HG03066 (cell line): ENCODE results near the gene KRT6C.

Experiments
- ATAC-seq: cut with Tn5 transposase; IDR thresholded peaks from one replicate; pipeline ENCODE4 v1.9.1; 2021; ENCODE audit warnings: low read depth; ENCODE audit not compliant: unreplicated experiment

The KRT6C gene

DNA sequence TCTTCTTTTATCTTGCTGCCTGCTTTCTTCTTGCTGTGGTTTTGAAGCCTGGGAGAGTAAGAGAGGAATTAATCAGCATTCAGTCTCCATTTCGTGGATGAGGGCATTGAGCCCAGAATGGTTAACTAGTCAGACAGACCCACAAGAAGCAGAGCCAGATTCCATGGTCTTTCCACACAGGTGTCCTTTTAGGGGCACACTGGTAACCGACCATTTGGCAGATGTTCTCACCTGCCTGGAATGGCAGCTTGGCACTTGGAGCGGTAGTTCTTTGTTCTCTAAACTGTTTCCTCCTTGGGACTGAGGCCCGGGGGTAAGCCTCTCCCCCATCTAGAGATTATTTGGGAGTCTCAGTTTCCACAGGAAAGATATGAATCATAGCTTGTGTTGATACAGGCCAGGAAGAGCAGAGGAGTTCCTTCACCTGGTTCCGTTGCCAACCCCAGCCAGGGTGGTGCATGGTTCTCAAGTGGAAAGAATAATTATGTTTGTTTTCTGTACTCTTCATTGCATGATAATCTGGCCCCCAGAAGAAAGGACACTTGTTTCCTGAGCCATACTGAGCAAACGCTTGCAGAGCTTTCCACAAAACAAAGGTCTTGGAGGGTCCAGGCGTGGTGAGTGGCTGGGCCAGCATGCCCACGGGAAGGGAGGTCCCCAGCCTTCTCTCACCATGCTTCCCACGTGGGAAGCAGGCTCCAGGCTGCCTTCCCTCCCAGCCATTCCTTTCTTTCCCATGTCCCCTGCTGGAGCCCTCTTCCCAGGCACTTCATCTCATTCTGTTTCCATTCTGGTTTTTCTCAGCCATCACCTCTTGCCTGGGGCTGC is 37.4 kb downstream of the KRT6C start:
- ATAC-seq, result no peak

DNA sequence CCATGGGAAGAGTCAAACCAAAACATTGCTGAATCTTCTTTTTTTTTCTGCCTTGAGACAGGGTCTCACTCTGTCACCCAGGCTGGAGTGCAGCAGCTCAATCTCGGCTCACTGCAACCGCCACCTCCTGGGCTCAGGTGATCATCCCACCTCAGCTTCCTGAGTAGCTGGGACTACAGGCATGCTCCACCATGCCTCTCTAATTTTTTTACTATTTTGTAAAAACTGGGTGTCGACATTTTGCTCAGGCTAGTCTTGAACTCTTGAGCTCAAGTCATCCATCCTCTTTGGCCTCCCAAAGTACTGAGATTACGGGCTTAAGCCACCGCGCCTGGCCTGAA is 38.0 kb downstream of the KRT6C start:
- no peak for ATAC-seq

DNA sequence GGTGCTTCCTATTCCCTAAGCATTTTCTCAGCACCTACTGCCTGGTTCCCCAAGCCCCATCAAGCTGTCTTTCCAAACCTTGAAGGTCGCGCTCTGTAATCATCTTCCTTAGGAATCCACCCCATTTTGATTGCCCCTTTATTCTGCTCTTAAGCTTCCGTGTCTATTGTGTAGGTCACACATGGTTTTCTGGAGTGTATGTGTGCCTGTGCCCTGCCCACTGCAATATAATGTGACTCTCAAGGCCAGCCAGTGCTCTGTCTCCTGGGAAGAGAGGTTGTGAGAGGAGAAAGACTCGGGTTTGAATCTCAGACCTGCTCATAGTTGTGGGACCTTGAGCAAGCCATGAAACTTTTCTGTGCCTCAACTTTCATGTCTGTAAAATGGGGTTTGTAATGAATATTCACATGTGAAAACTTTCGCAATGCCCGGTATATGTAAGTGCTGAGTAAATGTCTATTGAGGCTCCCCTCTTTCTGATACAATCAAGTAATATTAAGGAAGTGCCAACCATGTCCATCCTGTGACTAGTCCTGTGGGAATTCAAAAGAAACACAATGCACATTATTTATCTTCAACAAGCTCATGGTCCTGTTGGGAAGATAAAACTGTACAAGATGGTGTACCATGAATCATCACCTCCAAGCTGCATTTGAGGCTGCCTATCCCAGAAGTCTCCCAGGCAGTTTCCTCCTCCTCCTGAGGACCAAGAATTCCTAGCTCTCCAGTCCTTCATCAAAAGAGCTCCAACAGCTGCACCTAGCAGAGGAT is 38.7 kb downstream of the KRT6C start:
- no peak for ATAC-seq

DNA sequence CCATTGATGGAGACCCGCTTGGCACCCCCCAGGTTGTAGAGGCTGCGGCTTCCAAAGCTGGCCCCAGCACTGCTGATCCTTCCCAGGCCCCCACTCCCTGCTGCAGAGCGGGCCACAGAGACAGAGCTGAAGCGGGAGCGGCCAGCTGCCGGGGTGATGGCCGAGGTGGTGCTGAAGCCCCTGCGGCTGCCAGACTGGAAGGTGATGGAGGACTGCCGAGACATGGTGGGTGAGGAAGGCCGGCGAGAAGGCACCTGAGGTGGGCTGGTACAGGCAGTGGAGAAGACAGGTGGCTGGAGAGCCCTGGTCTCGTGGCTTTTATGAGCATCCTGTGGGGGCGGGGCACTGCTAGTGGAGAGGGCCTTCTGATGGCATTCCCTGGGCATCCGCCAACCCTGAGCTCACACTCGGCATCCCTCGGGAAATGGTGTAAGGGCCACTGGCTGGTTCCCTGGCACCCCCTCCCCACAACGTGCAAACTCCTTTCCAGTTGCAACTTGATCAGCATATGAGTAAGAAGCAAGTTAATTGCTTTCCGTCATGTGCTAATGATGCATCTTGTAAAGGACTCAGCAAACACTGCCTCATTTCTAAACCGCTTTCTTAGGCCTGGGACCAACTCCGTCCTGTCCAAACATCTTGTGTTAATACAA is 39.4 kb downstream of the KRT6C start, which contains the start of gene KRT75:
Gene KRT75, minus strand, starts transcription at position 291 of the 653 bp plus-strand sequence. Its CDS starts 67 bp downstream, at position 224.
- no peak for ATAC-seq

DNA sequence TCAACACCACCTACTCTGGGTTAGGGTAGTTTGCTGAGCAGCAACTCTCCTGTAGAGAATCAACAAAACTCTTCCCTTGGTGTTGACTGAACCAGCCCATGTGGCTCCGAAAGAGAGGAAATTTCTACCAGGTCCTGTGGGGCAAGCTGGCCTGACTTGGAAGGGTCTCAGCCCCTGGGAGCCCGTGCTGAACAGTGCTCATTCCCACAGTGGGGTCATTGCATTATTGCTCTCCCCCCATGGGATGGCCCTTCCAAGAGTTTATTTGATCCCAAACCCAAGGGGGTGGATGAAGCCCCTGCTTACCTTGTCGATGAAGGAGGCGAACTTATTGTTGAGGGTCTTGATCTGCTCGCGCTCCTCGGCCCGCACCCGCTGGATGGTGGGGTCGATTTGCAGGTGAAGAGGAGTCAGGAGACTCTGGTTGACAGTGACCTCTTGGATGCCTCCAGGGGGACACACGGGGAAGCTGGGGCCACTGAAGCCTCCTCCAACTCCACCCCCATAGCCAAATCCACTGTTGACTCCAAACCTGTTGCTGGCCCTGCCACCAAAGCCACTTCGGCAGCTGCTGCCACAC is 40.0 kb downstream of the KRT6C start:
- ATAC-seq, result no peak

DNA sequence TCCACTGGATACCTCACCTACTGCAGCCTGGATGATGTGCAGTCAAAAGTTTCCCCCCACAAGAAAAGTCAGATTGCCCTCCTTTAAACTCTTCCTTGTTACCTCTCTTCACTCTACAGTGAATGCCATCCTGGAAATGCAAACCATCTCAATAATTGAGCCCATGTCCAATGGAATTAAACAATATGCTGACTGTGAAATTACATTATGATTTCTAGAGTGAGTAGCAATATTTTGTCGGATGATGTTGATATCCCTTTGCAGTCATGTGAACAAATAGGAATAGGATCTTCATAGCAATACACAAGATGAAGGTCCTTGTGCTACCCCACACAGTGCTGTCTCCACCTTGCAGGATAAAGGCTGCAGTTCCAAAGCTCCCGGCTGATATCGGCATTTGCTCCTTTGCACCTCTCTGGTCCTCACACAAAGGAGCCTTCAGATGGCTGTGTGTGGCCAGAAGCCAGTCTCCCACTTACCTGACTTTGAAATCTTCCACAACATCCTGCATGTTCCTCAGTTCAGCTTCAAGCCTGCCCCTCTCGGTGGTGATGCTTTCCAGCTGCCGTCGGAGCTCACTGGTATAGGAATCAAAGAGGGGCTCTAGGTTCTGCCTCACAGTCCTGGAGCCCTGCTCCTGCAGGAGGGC is 40.9 kb downstream of the KRT6C start:
- no peak for ATAC-seq

DNA sequence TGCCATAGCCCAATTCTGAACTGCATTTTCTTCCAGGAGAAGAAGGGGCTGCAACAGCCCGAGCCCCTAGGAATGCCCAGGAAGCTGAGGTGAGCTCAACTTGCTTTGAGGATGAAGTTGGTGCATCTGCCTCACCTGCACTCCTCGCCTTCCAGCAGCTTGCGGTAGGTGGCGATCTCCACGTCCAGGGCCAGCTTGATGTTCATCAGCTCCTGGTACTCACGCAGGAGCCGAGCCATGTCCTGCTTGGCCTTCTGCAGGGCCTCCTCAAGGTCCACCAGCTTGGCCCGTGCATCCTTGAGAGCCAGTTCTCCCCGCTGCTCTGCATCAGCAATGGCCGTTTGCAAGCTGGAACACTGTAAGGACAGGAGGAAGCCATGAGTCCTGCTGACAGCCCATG is 45.5 kb downstream of the KRT6C start:
- no peak for ATAC-seq

DNA sequence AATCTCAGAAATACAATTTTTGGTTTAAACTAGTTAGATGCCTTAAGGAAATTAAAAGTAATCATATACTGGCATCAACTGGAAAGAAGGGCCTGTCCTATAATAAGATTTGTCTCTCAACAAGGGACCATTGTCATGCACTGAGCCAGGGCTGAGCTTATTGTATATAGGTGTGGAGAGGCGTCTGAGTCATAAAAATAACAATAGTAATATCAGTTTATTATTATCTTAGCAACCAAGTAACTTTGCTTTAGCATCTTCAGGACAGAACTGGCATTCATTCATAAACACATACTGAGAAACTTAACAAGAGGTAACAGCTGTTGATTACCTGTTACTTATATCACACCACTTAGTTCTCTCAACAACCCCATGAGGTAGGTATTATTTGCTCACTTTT is 46.5 kb downstream of the KRT6C start:
- no peak for ATAC-seq

DNA sequence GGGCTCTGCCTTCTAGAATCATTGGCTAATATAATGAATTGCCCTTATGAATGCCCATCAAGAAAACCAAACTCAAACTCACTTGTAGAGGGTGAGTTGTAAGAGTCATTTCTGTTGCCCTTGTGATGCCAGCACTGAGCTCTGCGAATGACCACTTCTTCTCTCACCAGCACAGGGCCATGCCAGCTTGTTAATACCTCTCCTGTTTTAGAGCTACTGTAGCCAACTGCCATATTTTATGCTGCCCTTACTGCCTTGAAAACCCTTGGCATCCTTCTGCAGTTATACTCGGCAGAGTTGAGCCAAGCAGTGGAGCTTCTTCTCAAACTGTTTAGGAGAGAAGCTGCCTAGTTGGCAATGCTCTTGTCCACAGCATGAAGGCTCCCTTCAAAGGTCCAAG is 47.6 kb downstream of the KRT6C start:
- ATAC-seq, result no peak

DNA sequence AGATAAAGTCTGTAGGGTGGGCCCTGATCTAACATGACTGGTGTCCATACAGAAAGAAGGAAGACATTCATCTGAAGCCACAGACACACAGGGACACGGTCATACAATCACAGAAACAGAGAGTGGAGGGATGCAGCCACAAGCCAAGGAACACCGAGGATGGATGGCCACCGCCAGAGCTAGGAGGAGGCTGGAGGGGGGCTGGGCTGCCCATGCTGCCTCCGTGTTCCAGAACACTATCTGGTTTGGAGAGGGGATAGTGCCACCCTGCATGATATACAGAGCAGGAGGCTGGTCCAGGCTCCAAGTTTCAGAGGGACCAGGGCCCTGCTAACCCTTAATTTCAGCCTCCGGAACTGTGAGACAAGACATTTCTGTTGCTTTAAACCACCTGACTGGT is 48.1 kb downstream of the KRT6C start:
- no peak for ATAC-seq

DNA sequence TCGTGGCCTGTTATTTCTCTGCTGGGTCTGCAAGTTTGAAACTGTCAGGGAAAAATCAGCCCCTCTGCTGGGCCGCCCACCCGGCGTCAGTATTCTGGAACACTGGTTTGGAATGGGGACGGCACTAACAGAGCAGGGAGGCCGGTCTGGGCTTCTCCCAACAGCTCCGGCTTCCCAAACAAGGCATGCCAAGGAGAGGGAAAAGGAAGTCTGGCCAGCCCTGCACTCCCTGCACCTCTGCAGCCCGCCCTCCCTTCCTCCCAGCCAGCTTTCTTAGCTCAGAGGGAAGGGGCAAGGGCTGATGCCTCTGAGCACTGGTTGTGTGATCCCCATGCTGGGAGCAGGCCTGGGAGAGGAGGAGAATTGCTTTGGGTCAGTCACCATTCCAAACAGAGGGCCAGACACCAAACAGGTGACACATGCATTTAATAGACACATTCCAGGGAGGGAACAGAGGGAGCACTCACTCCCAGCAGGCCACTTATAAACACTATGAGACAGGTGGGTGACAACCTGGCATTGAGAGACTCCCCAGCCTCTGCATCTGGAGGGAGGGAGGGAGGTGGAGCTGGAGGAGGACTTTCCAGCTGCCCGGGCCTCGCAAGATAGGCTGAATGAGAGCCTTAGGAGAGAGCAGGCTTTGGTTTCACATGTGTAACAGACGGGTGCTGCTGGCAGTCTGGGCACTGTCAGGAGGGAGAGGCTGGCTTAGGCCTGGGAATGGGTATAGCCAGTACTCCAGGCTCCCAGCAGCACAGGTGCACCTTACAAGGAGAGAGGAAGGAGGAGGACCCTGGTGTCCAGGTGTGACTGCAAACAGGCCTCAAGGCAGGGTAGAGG is 49.7 kb downstream of the KRT6C start:
- no peak for ATAC-seq

DNA sequence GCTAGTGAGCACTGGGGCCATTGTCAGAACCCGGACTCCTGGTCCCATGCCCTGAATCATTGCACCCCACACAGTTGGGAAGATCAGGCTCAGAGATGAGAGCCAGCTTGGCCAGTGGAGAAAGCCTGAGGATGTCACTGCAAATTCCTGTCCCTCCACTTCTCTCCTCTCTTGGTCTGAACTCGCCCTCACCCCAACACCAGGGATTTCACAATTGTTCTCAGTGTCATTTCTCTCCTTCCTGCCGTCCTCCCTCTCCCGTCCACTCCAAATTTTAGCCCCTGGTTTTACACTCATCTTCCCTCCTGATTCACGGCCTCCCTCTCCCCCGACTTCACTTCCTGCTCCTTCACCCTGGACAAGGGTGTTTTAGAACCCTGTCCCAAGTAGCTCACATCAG is 50.6 kb downstream of the KRT6C start:
- ATAC-seq, result no peak

DNA sequence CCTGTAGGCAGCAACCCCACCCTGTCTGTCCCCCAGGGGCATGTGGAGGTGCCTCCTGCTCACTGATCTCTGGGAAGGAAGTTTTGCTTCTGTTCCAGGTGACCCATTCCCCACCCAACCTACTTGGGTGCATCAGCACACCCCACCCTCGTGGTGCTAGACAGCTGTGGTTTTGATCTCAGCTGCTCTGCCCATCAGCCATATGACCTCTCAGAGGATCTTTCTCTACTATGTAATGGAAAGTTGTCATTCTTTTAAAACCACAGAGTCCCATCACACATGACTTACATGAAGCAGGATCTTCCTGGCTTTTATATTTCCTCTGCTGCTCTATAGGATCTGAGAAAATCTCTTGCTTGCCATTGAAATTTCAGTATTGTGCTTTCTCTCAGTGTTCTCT is 53.9 kb downstream of the KRT6C start:
- ATAC-seq, result no peak

DNA sequence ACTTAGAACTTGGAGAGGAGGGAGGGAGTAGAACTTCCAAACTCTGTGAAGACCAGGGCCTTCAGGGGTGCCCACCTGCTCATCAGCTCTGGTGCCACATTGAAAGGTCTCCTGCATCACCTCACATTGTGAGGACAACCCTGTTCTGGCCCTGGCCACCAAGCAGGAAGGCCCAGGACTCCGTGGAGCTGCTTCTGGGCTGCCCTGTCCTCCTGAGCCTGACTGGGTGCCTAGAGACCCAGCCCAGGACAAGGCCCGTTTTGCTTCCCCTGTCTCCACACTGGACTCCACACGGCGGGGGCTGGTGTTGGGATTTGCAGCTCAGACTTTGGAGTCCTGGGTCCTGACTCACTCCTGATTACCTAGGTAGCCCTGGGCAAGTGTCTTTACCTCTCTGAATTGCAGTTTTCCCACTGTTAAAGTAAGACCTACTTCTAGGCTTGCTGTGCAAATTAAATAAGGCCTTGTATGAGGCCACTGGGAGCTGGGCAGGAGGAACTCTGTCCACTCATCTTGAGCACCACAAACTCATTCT is 55.0 kb downstream of the KRT6C start:
- ATAC-seq, result no peak
